Suprapubic skin (tissue), 3 donors: Measurements from ENCODE around the gene SPPL3.

Source experiments
- CTCF ChIP-seq, 2 donors: fragments of 200-600 bp in 1 of 2; fragments of 450-650 bp in 1 of 2; sonication (generic) in 1 of 2; IDR thresholded peaks; one replicate each; pipeline ENCODE4 v1.5.1; 2016 to 2019; ENCODE audit warnings: antibody characterized with exemption in 2 of 2, mild to moderate bottlenecking in 1 of 2, moderate library complexity in 1 of 2
- POLR2A ChIP-seq, 2 donors: fragments of 450-650 bp; IDR thresholded peaks; one replicate each; pipeline ENCODE4 v1.6.1; 2017; ENCODE audit warnings: antibody characterized with exemption in 2 of 2, mild to moderate bottlenecking in 2 of 2, moderate library complexity in 2 of 2

- no peak for TF ChIP-seq CTCF (IDR thresholded peaks at IDR 0.05)
- TF ChIP-seq POLR2A (IDR thresholded peaks at IDR 0.05): no peak
Observed at GRCh38 chr12:120804428-120804827, 99.7 kb downstream of the SPPL3 start.
